ENCODE measurements around the gene C2orf76.

DNA sequence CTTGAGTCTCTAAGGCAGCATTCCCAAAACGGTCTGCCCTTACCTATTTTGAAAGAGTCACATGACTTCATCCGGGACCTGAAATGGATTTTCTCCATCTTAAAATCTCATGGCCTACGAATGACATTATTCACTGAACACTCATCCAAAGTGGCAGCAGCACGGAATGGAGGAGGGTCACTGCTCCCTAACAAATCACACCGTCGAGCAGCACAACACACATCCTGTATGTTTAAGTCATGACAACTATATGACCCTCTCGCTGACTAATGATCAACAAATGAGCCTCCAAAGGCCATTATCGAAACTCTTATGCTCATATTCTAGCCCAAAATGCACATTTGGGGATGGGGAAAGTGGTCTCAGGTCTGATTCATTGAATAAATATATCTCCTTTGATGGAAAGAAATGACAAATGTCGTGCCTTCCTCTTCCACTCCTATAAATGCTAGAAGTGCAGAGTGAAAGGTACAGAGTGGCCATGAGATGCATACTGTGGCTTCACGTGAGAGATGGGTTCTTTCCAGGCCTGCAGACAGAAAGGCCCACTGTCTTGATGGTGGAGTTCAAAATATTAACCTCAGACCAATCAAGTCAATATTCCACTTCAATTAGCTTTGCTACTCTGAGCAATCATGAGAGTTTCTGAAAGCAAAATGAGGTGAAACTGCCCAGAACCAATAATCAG, 70.8 kb downstream of the C2orf76 start:
- TF ChIP-seq, protein P1, sequence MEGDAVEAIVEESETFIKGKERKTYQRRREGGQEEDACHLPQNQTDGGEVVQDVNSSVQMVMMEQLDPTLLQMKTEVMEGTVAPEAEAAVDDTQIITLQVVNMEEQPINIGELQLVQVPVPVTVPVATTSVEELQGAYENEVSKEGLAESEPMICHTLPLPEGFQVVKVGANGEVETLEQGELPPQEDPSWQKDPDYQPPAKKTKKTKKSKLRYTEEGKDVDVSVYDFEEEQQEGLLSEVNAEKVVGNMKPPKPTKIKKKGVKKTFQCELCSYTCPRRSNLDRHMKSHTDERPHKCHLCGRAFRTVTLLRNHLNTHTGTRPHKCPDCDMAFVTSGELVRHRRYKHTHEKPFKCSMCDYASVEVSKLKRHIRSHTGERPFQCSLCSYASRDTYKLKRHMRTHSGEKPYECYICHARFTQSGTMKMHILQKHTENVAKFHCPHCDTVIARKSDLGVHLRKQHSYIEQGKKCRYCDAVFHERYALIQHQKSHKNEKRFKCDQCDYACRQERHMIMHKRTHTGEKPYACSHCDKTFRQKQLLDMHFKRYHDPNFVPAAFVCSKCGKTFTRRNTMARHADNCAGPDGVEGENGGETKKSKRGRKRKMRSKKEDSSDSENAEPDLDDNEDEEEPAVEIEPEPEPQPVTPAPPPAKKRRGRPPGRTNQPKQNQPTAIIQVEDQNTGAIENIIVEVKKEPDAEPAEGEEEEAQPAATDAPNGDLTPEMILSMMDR (conservative IDR thresholded peaks at IDR 0.05): no peak
- TF ChIP-seq ZFX (IDR thresholded peaks at IDR 0.05): no peak

Data from C4-2B (cell line).